ENCODE data around the gene KCND1. TPM values are rescaled to one million over a fixed set of nuclear protein-coding genes. Genes with fewer than 3 reads are reported as not detected.

The KCND1 gene
- total RNA-seq, 1 donor from 2014 or later = 3.0 TPM

GRCh38 chrX:48917139-48918001, 54.3 kb downstream of the KCND1 start:
- DNase-seq (ENCODE audit: extremely low spot score, unreplicated experiment) = peak; percentile 85
- Mint-ChIP-seq H3K36me3 (no peaks in the 10 kb centered on the region), H3K4me1 (ENCODE audit: unreplicated experiment) (peaks cover 17% of the 10 kb centered on the region), H3K27me3 (no peaks in the 10 kb centered on the region), H3K27ac (peak overlapping the region; percentile 91), H3K9me3 (no peaks in the 10 kb centered on the region), H3K4me3 (peak overlapping the region; percentile 88)
- peak; percentile 91 for TF ChIP-seq CTCF (conservative IDR thresholded peaks at IDR 0.05)

DNA sequence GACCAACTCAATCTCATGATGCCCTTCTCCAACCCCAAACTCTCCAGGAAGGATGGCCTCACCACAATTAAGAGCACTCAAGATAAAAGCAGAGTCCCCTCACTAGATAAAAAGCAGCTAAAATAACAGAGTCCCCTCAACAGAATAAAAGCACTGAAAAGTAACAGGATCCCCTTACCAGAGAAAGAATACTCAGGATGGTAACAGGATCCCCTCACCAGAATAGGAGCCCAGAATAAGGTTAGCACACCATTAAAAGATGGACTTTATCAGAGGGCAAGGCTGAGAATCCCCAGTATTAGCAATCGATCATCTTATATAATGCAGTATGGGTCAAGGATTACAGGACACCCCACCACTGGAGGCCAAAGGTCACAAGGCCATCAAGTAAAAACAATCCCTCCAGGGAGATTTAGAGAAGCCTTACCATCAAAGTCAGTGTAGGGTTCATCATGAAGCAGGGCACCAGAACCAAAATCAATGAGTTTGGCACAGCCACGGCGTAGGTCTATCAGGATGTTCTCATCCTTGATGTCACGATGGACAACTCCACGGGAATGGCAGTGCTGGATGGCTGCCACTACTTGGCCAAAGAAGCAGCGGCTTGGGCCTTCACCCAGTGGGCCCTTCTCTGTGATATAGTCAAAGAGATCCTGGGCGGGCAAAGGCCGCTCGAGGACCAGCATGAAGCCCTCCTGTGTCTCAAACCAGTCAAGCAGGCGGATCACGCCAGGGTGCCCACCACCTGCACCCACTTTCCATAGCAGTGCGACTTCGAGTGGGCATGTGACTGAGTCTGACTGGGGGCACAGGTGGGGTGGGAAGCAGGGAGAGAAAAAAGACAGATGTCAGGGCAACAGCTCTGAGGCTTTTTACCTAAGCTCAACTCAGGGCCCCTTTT, 56.8 kb downstream of the KCND1 start:
- DNase-seq (ENCODE audit: extremely low spot score, unreplicated experiment) = no peak
- no peak for TF ChIP-seq CTCF (conservative IDR thresholded peaks at IDR 0.05)
- no peaks in the 10 kb centered on the region for H3K9me3 Mint-ChIP-seq
- H3K27ac Mint-ChIP-seq = peak overlapping the region; percentile 29
- peaks cover 22% of the 10 kb centered on the region for H3K4me1 Mint-ChIP-seq (ENCODE audit: unreplicated experiment)
- no peaks in the 10 kb centered on the region for H3K27me3 Mint-ChIP-seq
- H3K4me3 Mint-ChIP-seq = no peak overlapping the region
- peaks cover 10% of the 10 kb centered on the region for H3K36me3 Mint-ChIP-seq

DNA sequence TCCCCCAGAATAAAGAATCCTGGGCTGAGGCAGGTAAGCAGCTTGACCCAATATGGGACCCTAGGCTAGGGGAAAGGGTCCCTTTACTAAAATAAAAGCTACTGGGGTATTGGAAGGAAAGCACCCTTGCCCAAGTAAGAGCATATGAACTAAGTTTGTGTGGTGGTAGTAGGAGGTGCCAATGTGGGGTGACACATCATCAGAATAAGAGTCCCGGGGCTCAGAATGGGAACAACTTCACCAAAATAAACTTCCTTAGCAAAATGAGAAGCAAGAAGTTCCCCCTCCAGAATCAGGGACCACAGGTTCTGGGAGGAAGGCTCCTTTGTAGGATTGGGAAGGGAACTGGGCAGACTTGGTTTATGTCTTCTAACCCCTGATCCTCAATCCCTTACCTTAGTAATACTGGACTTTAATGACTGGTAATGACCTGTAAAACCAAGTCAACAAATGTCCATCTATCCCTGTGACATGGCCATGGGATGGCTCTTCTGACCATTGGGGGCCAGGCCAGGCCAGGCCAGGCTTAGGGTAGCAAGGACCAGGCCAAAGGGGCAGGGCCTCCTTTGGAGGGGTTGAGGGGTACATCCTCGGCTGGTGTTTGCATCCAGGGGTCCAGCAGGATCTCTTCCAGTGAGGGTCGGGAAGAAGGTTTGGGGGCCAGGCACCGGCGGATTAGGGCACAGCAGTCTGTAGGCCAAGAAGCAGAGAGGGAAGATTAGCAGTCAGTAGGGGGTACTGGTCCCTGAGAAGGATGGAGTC, 57.9 kb downstream of the KCND1 start:
- peaks cover 18% of the 10 kb centered on the region for H3K4me1 Mint-ChIP-seq (ENCODE audit: unreplicated experiment)
- no peak overlapping the region for H3K4me3 Mint-ChIP-seq
- H3K36me3 Mint-ChIP-seq = peaks cover 10% of the 10 kb centered on the region
- TF ChIP-seq CTCF (conservative IDR thresholded peaks at IDR 0.05) = no peak
- H3K27me3 Mint-ChIP-seq = no peaks in the 10 kb centered on the region
- H3K27ac Mint-ChIP-seq = no peak overlapping the region
- no peak for DNase-seq (ENCODE audit: extremely low spot score, unreplicated experiment)
- no peaks in the 10 kb centered on the region for H3K9me3 Mint-ChIP-seq

DNA sequence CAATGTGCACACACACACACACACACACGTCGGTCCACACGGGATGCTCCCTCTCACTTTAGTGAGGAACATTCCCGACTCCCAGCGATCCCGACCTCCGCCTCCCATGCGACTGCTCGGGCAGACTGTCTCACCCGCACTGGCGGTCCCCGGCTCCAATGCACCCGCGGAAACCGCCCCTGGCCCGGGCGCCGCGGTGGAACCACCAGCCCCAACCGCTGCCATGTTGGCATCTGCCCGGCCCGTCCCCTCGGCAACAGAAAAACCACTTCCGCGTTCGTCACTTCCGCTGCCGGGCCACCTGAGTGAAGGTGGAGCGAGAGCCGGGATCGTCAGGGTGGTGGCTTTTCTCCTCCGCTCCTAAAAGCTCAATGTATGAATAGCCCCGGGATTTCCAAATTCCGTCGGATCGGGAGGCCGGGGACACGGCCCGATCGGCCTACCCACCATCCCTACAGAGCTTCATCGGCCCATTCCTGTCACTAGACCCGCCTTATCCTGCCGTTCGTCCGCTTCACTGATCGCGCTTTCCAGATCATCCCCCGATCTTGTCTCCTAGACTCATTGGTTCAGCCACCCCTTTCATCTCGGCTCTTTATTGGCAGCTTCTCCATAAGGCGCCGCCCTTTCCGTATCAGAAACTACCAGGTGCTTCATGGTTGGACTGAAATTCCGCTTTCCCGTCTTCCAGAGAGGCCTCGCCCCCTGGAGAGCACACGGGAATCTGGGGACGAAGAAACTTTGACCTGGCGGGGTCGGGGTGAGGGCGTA, 60.0 kb downstream of the KCND1 start, which contains the start of gene SLC35A2:
TSS of gene SLC35A2 (minus strand) at position 235 of the 771 bp plus-strand sequence. CDS start at position 225, 10 bp downstream.
- peak within 1 kb of the TSS; percentile 97 for H3K27ac Mint-ChIP-seq
- H3K4me3 Mint-ChIP-seq = peak within 1 kb of the TSS; percentile 94
- H3K9me3 Mint-ChIP-seq = no peaks in the 10 kb centered on the region
- no peaks in the 10 kb centered on the region for H3K27me3 Mint-ChIP-seq
- H3K36me3 Mint-ChIP-seq = peaks cover 10% of the 10 kb centered on the region
- DNase-seq (ENCODE audit: extremely low spot score, unreplicated experiment) = peak; percentile 79
- no peak for TF ChIP-seq CTCF (conservative IDR thresholded peaks at IDR 0.05)
- peaks cover 13% of the 10 kb centered on the region for H3K4me1 Mint-ChIP-seq (ENCODE audit: unreplicated experiment)

Other genes with a start within 250 kb of the KCND1 start
- not detected in 2 replicates for gene GLOD5, start 210.1 kb downstream of the KCND1 start, total RNA-seq (ENCODE audit: low replicate concordance)
- not detected in 2 replicates for gene GATA1, start 185.3 kb downstream of the KCND1 start, total RNA-seq (ENCODE audit: low replicate concordance)
- gene HDAC6, start 169.8 kb downstream of the KCND1 start, total RNA-seq (ENCODE audit: low replicate concordance) = 104 and 151 TPM in 2 replicates
- gene ERAS, start 145.3 kb downstream of the KCND1 start, total RNA-seq (ENCODE audit: low replicate concordance) = 0.51 TPM in 1 of 2 replicates, not detected in the other
- gene PCSK1N, start 136.2 kb downstream of the KCND1 start, total RNA-seq (ENCODE audit: low replicate concordance) = 109 and 246 TPM in 2 replicates
- 64.4 and 77.4 TPM in 2 replicates for gene TIMM17B, start 74.1 kb downstream of the KCND1 start, total RNA-seq (ENCODE audit: low replicate concordance)
- gene PQBP1, start 73.9 kb downstream of the KCND1 start, total RNA-seq (ENCODE audit: low replicate concordance) = 58.6 and 77.9 TPM in 2 replicates
- 33.3 and 79.0 TPM in 2 replicates for gene SLC35A2, start 60.2 kb downstream of the KCND1 start, total RNA-seq (ENCODE audit: low replicate concordance)
- gene PIM2, start 52.8 kb downstream of the KCND1 start, total RNA-seq (ENCODE audit: low replicate concordance) = 9.3 and 11.5 TPM in 2 replicates
- 49.5 and 53.1 TPM in 2 replicates for gene OTUD5, start 14.2 kb downstream of the KCND1 start, total RNA-seq (ENCODE audit: low replicate concordance)
- 43.3 and 54.7 TPM in 2 replicates for gene GRIPAP1, start 30.4 kb upstream of the KCND1 start, total RNA-seq (ENCODE audit: low replicate concordance)
- 29.6 and 53.9 TPM in 2 replicates for gene TFE3, start 71.5 kb upstream of the KCND1 start, total RNA-seq (ENCODE audit: low replicate concordance)
- 25.3 and 48.6 TPM in 2 replicates for gene CCDC120, start 87.2 kb upstream of the KCND1 start, total RNA-seq (ENCODE audit: low replicate concordance)
- 10.0 and 29.7 TPM in 2 replicates for gene PRAF2, start 102.2 kb upstream of the KCND1 start, total RNA-seq (ENCODE audit: low replicate concordance)
- 45.5 and 53.3 TPM in 2 replicates for gene WDR45, start 108.0 kb upstream of the KCND1 start, total RNA-seq (ENCODE audit: low replicate concordance)
- 16.4 and 17.8 TPM in 2 replicates for gene GPKOW, start 151.9 kb upstream of the KCND1 start, total RNA-seq (ENCODE audit: low replicate concordance)
- 4.8 and 7.0 TPM in 2 replicates for gene MAGIX, start 190.9 kb upstream of the KCND1 start, total RNA-seq (ENCODE audit: low replicate concordance)
- 25.7 and 28.2 TPM in 2 replicates for gene PLP2, start 200.1 kb upstream of the KCND1 start, total RNA-seq (ENCODE audit: low replicate concordance)
- 8.7 and 13.2 TPM in 2 replicates for gene PRICKLE3, start 214.5 kb upstream of the KCND1 start, total RNA-seq (ENCODE audit: low replicate concordance)
- gene SYP, start 228.3 kb upstream of the KCND1 start, total RNA-seq (ENCODE audit: low replicate concordance) = 13.6 and 14.8 TPM in 2 replicates